Hepatic stellate cell (primary cell): Measurements from ENCODE around the gene NT5C3B.
A peak's percentile ranks its signal among the peaks of the same experiment; 100 is the strongest.
"Not testable (repeated sequence)": the region's sequence is repeated elsewhere in the genome, so short reads cannot be mapped to it uniquely, and the experiment has no call there.

ENCODE experiments used
- DNase-seq: peaks from one replicate; pipeline ENCODE4 v3.0.0; 2011; ENCODE audit warnings: low spot score

The NT5C3B gene

GRCh38 chr17:41784207-41784744 is 51.8 kb downstream of the NT5C3B start:
- peak; percentile 76 for DNase-seq

- no peak for DNase-seq
Measured at GRCh38 chr17:41782142-41782541, 53.9 kb downstream of the NT5C3B start.

GRCh38 chr17:41781404-41782110 is 54.5 kb downstream of the NT5C3B start:
- DNase-seq, result no peak

GRCh38 chr17:41779954-41780353 is 56.1 kb downstream of the NT5C3B start:
- DNase-seq, result no peak

- DNase-seq, result peak; percentile 98
Measured at GRCh38 chr17:41777574-41778188, 58.4 kb downstream of the NT5C3B start.

- peak; percentile 67 for DNase-seq
Measured at GRCh38 chr17:41777157-41777573, 58.9 kb downstream of the NT5C3B start.

- not testable (repeated sequence) for DNase-seq
Measured at GRCh38 chr17:41776262-41776900, 59.7 kb downstream of the NT5C3B start.

- no peak for DNase-seq
Measured at GRCh38 chr17:41775394-41776226, 60.4 kb downstream of the NT5C3B start.
